Measurements from ENCODE around the gene TSPOAP1. TPM values are rescaled to one million over a fixed set of nuclear protein-coding genes. Genes with fewer than 3 reads are reported as not detected.

TSPOAP1 gene
- total RNA-seq (10 to 100 TPM; 15.2 to 15.4 TPM), polyA plus RNA-seq (1 to 10 TPM in 2 of 3 donors, under 1 TPM in 1; 0.43 to 1.9 (median 1.5) TPM), total RNA-seq (35.4 to 100 (median 67.7) reads per million in 6 experiments)

- ATAC-seq, result peak; percentile 23 to 24
- POLR2A ChIA-PET, result interaction anchor here (0.5 to 27.5 kb wide), 9 partner anchors 11 to 953 kb away, joined by 3 to 1631 read pairs (median 7); partner anchors contain the start of genes HSF5, RNF43 and SUPT4H1
- Mint-ChIP-seq H3K36me3 (peaks cover 15 to 28% (median 23%) of the 10 kb centered on the region in 3 donors), H3K4me1 (peaks cover 44 to 65% (median 50%) of the 10 kb centered on the region in 4 donors), H3K4me3 (peak within 1 kb of the TSS; percentile 82 to 100 (median 96)), H3K9me3 (peaks cover 0 to 2% (median 0%) of the 10 kb centered on the region in 9 donors), H3K27ac (peak within 1 kb of the TSS; percentile 86 to 98 (median 96)), H3K27me3 (no peaks in the 10 kb centered on the region)
- DNase-seq, result peak; percentile 32 to 90 (median 60)
These were observed at the start of gene TSPOAP1 for GRCh38 chr17:58328195-58329034. TSS of gene TSPOAP1 (minus strand) at chr17:58328795. CDS start at chr17:58327920, 875 bp downstream.

- no peak for DNase-seq
- Mint-ChIP-seq H3K4me3 (no peak overlapping the region), H3K4me1 (peaks cover 30 to 44% (median 41%) of the 10 kb centered on the region in 4 donors), H3K9me3 (no peaks in the 10 kb centered on the region), H3K27me3 (no peaks in the 10 kb centered on the region), H3K36me3 (peaks cover 0 to 3% (median 0%) of the 10 kb centered on the region in 3 donors), H3K27ac (no peak overlapping the region)
- POLR2A ChIA-PET, result interaction anchor here (0.6 kb wide), 1 partner anchor 58 kb away, joined by 3 read pairs; no protein-coding TSS in a partner anchor
- ATAC-seq, result no peak
These were observed 49.1 kb upstream of the TSPOAP1 start for GRCh38 chr17:58377661-58378060.

GRCh38 chr17:58377093-58377601 lies 48.6 kb upstream of the TSPOAP1 start:
- Mint-ChIP-seq H3K4me3 (no peak overlapping the region), H3K4me1 (peaks cover 25 to 42% (median 35%) of the 10 kb centered on the region in 4 donors), H3K27me3 (no peaks in the 10 kb centered on the region), H3K9me3 (no peaks in the 10 kb centered on the region), H3K27ac (no peak overlapping the region), H3K36me3 (peaks cover 0 to 3% (median 0%) of the 10 kb centered on the region in 3 donors)
- no peak for ATAC-seq
- POLR2A ChIA-PET, result interaction anchor here (0.6 kb wide), 1 partner anchor 58 kb away, joined by 3 read pairs; no protein-coding TSS in a partner anchor
- no peak for DNase-seq

- DNase-seq, result no peak
- peaks cover 21 to 39% (median 31%) of the 10 kb centered on the region in 4 donors for H3K4me1 Mint-ChIP-seq
- no peaks in the 10 kb centered on the region for H3K9me3 Mint-ChIP-seq
- H3K4me3 Mint-ChIP-seq, result no peak overlapping the region
- no peaks in the 10 kb centered on the region for H3K27me3 Mint-ChIP-seq
- peaks cover 0 to 3% (median 0%) of the 10 kb centered on the region in 3 donors for H3K36me3 Mint-ChIP-seq
- no peak overlapping the region for H3K27ac Mint-ChIP-seq
- ATAC-seq, result no peak
- POLR2A ChIA-PET, result no interaction called here
These were observed 47.9 kb upstream of the TSPOAP1 start for GRCh38 chr17:58376472-58377000.

GRCh38 chr17:58375811-58376210 lies 47.2 kb upstream of the TSPOAP1 start:
- ATAC-seq, result no peak
- Mint-ChIP-seq H3K36me3 (peaks cover 0 to 3% (median under 1%) of the 10 kb centered on the region in 3 donors), H3K27ac (peak overlapping the region in 1 of 10 donors; percentile 53), H3K4me3 (no peak overlapping the region), H3K9me3 (no peaks in the 10 kb centered on the region), H3K27me3 (no peaks in the 10 kb centered on the region), H3K4me1 (peaks cover 16 to 41% (median 33%) of the 10 kb centered on the region in 4 donors)
- no peak for DNase-seq
- POLR2A ChIA-PET, result no interaction called here

GRCh38 chr17:58375256-58375655 lies 46.7 kb upstream of the TSPOAP1 start:
- Mint-ChIP-seq H3K27me3 (no peaks in the 10 kb centered on the region), H3K36me3 (peaks cover 0 to 5% (median 5%) of the 10 kb centered on the region in 3 donors), H3K4me3 (no peak overlapping the region), H3K4me1 (peaks cover 17 to 42% (median 33%) of the 10 kb centered on the region in 4 donors), H3K9me3 (no peaks in the 10 kb centered on the region), H3K27ac (peak overlapping the region in 2 of 10 donors; percentile 2 to 61)
- no peak for ATAC-seq
- POLR2A ChIA-PET, result no interaction called here
- no peak for DNase-seq

- no peak for ATAC-seq
- peaks cover 0 to 5% (median 5%) of the 10 kb centered on the region in 3 donors for H3K36me3 Mint-ChIP-seq
- H3K9me3 Mint-ChIP-seq, result no peaks in the 10 kb centered on the region
- no peak overlapping the region for H3K4me3 Mint-ChIP-seq
- no peak overlapping the region for H3K27ac Mint-ChIP-seq
- no peak for DNase-seq
- H3K4me1 Mint-ChIP-seq, result peaks cover 14 to 37% (median 25%) of the 10 kb centered on the region in 4 donors
- POLR2A ChIA-PET, result no interaction called here
- no peaks in the 10 kb centered on the region for H3K27me3 Mint-ChIP-seq
These were observed 45.3 kb upstream of the TSPOAP1 start for GRCh38 chr17:58373923-58374322.

GRCh38 chr17:58373003-58373402 lies 44.4 kb upstream of the TSPOAP1 start:
- H3K9me3 Mint-ChIP-seq, result no peaks in the 10 kb centered on the region
- DNase-seq, result no peak
- POLR2A ChIA-PET, result interaction anchor here (0.6 to 1.5 kb wide), 3 partner anchors 10 to 319 kb away, joined by 3 to 5 read pairs (median 5); partner anchors contain the start of genes SUPT4H1 and TEX14
- H3K4me1 Mint-ChIP-seq, result peaks cover 12 to 35% (median 20%) of the 10 kb centered on the region in 4 donors
- peak overlapping the region in 1 of 10 donors; percentile 51 for H3K27ac Mint-ChIP-seq
- no peak overlapping the region for H3K4me3 Mint-ChIP-seq
- H3K27me3 Mint-ChIP-seq, result no peaks in the 10 kb centered on the region
- no peak for ATAC-seq
- H3K36me3 Mint-ChIP-seq, result peaks cover 0 to 5% (median 5%) of the 10 kb centered on the region in 3 donors

- H3K4me3 Mint-ChIP-seq, result no peak overlapping the region
- peaks cover 0 to 5% (median 5%) of the 10 kb centered on the region in 3 donors for H3K36me3 Mint-ChIP-seq
- peaks cover 7 to 34% (median 10%) of the 10 kb centered on the region in 4 donors for H3K4me1 Mint-ChIP-seq
- DNase-seq (no peak), ATAC-seq (no peak)
- POLR2A ChIA-PET, result interaction anchor here (0.6 to 1.5 kb wide), 2 partner anchors 19 to 97 kb away, joined by 3 to 5 read pairs; partner anchors contain the start of gene SUPT4H1
- H3K27ac Mint-ChIP-seq, result peak overlapping the region in 5 of 10 donors; percentile 20 to 53 (median 43)
- H3K27me3 Mint-ChIP-seq, result no peaks in the 10 kb centered on the region
- no peaks in the 10 kb centered on the region for H3K9me3 Mint-ChIP-seq
These were observed 42.8 kb upstream of the TSPOAP1 start for GRCh38 chr17:58371300-58371950.

- Mint-ChIP-seq H3K27ac (peak overlapping the region in 4 of 10 donors; percentile 15 to 69 (median 37)), H3K4me3 (peak overlapping the region in 2 of 10 donors; percentile 21 to 82)
- POLR2A ChIA-PET, result no interaction called here
These were observed 42.1 kb upstream of the TSPOAP1 start for GRCh38 chr17:58370716-58371115.

GRCh38 chr17:58370309-58370708 lies 41.7 kb upstream of the TSPOAP1 start:
- H3K4me3 Mint-ChIP-seq, result peak overlapping the region in 2 of 10 donors; percentile 21 to 82
- POLR2A ChIA-PET, result interaction anchor here (0.6 to 1.0 kb wide), 2 partner anchors 18 to 19 kb away, joined by 3 read pairs; partner anchors contain the start of gene SUPT4H1
- H3K27me3 Mint-ChIP-seq, result no peaks in the 10 kb centered on the region

More at GRCh38 chr17:58370716-58371115, 42.1 kb upstream of the TSPOAP1 start:
- DNase-seq (no peak), ATAC-seq (no peak)
- no peaks in the 10 kb centered on the region for H3K27me3 Mint-ChIP-seq
- peaks cover 12 to 41% (median 17%) of the 10 kb centered on the region in 4 donors for H3K4me1 Mint-ChIP-seq
- no peaks in the 10 kb centered on the region for H3K9me3 Mint-ChIP-seq
- H3K36me3 Mint-ChIP-seq, result peaks cover 0 to 5% (median 5%) of the 10 kb centered on the region in 3 donors

More at GRCh38 chr17:58370309-58370708, 41.7 kb upstream of the TSPOAP1 start:
- peaks cover 0 to 5% (median 5%) of the 10 kb centered on the region in 3 donors for H3K36me3 Mint-ChIP-seq
- H3K27ac Mint-ChIP-seq, result peak overlapping the region in 2 of 10 donors; percentile 15 to 69
- ATAC-seq, result no peak
- no peak for DNase-seq
- H3K4me1 Mint-ChIP-seq, result peaks cover 12 to 41% (median 20%) of the 10 kb centered on the region in 4 donors
- H3K9me3 Mint-ChIP-seq, result no peaks in the 10 kb centered on the region
